K562 (cell line): Measurements from ENCODE around the gene PI4KA. TPM values are rescaled to one million over a fixed set of nuclear protein-coding genes. Genes with fewer than 3 reads are reported as not detected.
A peak's percentile ranks its signal among the peaks of the same experiment; 100 is the strongest.

ENCODE experiments used
- ATF7 ChIP-seq: fragments of 450-650 bp; IDR thresholded peaks from 2 replicates; pipeline ENCODE4 v1.7.1; 2014; ENCODE audit warnings: mild to moderate bottlenecking, moderate library complexity
- E2F5 ChIP-seq: sonication (generic); formaldehyde crosslinking; IDR thresholded peaks from 2 replicates; pipeline ENCODE4 v1.8.0; 2022; ENCODE audit warnings: mild to moderate bottlenecking, missing genetic modification reagents
- ELK1 ChIP-seq: sonication (generic); formaldehyde crosslinking; IDR thresholded peaks from 2 replicates; pipeline ENCODE4 v1.8.1; 2022; ENCODE audit warnings: missing genetic modification reagents
- FOXA3 ChIP-seq, 2 experiments: fragments of 450-650 bp in 1 of 2; sonication (generic) in 1 of 2; formaldehyde crosslinking; IDR thresholded peaks in 1 of 2; conservative IDR thresholded peaks in 1 of 2; 2 replicates each; pipeline versions ENCODE4 v1.4.0 to v1.8.0; 2020 to 2022; ENCODE audit warnings: mild to moderate bottlenecking in 2 of 2, missing genetic modification reagents in 1 of 2
- MED1 ChIP-seq: sonication (generic); formaldehyde crosslinking; IDR thresholded peaks from 2 replicates; pipeline ENCODE4 v1.8.1; 2023; ENCODE audit warnings: missing genetic modification reagents, borderline replicate concordance
- MYNN ChIP-seq, 2 experiments: sonication (generic); formaldehyde crosslinking in 1 of 2; IDR thresholded peaks; 2 replicates each; pipeline versions ENCODE4 v1.5.0 to v1.6.1; 2016 to 2020; ENCODE audit warnings: antibody characterized with exemption in 1 of 2, missing genetic modification reagents in 1 of 2
- NFIX ChIP-seq: fragments of 250-450 bp; sonication (Bioruptor Pico); IDR thresholded peaks from 2 replicates; pipeline ENCODE4 v1.4.0; 2020; ENCODE audit warnings: low read depth, mild to moderate bottlenecking, moderate library complexity
- NONO ChIP-seq, 2 experiments: fragments of 200-400 bp in 1 of 2; fragments of 450-650 bp in 1 of 2; formaldehyde crosslinking in 1 of 2; IDR thresholded peaks; 2 replicates each; pipeline ENCODE4 v1.6.1; 2017; ENCODE audit warnings: low read depth in 2 of 2, mild to moderate bottlenecking in 2 of 2, moderate library complexity in 2 of 2, low read length in 1 of 2
- NR2C2 ChIP-seq, 2 experiments: fragments of 200-800 bp in 1 of 2; sonication (Bioruptor generic) in 1 of 2; sonication (generic) in 1 of 2; formaldehyde crosslinking in 1 of 2; IDR thresholded peaks; 2 replicates each; pipeline versions ENCODE4 v1.6.1 to v1.8.0; 2016 to 2022; ENCODE audit warnings: mild to moderate bottlenecking in 1 of 2, missing compliant biosample characterization in 1 of 2, missing genetic modification characterization in 1 of 2, missing genetic modification reagents in 1 of 2
- POLR2G ChIP-seq: fragments of 200-400 bp; formaldehyde crosslinking; IDR thresholded peaks from 2 replicates; pipeline ENCODE4 v1.6.1; 2017; ENCODE audit warnings: low read depth, mild to moderate bottlenecking, antibody characterized with exemption, low read length, moderate library complexity
- WHSC1 ChIP-seq: IDR thresholded peaks from one replicate; pipeline ENCODE4 v1.6.1; 2012; ENCODE audit warnings: low read length, control low read depth, inconsistent platforms
- ZC3H4 ChIP-seq: sonication (generic); formaldehyde crosslinking; IDR thresholded peaks from 2 replicates; pipeline ENCODE4 v1.9.0; 2021; ENCODE audit warnings: missing genetic modification reagents, borderline replicate concordance
- ZNF12 ChIP-seq: sonication (generic); formaldehyde crosslinking; IDR thresholded peaks from 2 replicates; pipeline ENCODE4 v1.4.0; 2020; ENCODE audit warnings: mild to moderate bottlenecking, missing genetic modification reagents
- ZNF143 ChIP-seq: sonication (generic); formaldehyde crosslinking; IDR thresholded peaks from 2 replicates; pipeline ENCODE4 v1.9.0; 2022; ENCODE audit warnings: mild to moderate bottlenecking, missing genetic modification reagents
- ZNF282 ChIP-seq: sonication (generic); formaldehyde crosslinking; IDR thresholded peaks from 2 replicates; pipeline ENCODE4 v1.8.1; 2023; ENCODE audit warnings: missing genetic modification reagents
- polyA plus RNA-seq, 8 experiments: library from polyadenylated mRNA; depleted of rRNA in 4 of 8; stranded (reverse) in 5 of 8; unstranded in 3 of 8; fragments of >200 nt; fragmentation: Nextera tagmentation in 2 of 8; fragmentation: Illumina TruSeq in 1 of 8; extraction: Ambion mirVana in 2 of 8; extraction: Trizol in 1 of 8; gene quantifications; 2 replicates each; pipeline versions ENCODE4 v1.2.1 to v1.2.3, GENCODE V29; 2011 to 2014; ENCODE audit warnings: inconsistent platforms in 1 of 8, missing spikeins in 1 of 8
- total RNA-seq, 7 experiments: library from RNA; depleted of rRNA in 6 of 7; stranded (reverse); fragments of >200 nt in 6 of 7; fragmentation: Illumina TruSeq in 2 of 7; extraction: Trizol in 2 of 7; gene quantifications; 2 replicates each; pipeline versions ENCODE4 v1.2.1 to v1.2.3, GENCODE V29; 2011 to 2021; ENCODE audit warnings: low replicate concordance in 1 of 7

The PI4KA gene
- total and polyA plus RNA-seq, 9 of the 15 experiments (the other 6 are each of a cell fraction or from before 2014, with no cell fraction given) = 7.3 to 187 (median 84.7) TPM

- TF ChIP-seq MYNN (IDR thresholded peaks at IDR 0.05) (no peak), MYNN (CRISPR knock-in tag; IDR thresholded peaks at IDR 0.05) (0 out of 2 replicates have a peak, but pooled peaks have one; percentile 30), ZC3H4 (0 out of 2 replicates have a peak, but pooled peaks have one; percentile 17), FOXA3 (CRISPR knock-in tag; conservative IDR thresholded peaks at IDR 0.05 in 1 of 2, IDR thresholded peaks at IDR 0.05 in 1 of 2) (0 out of 4 replicates have a peak, but pooled peaks of 1 of the 2 experiments have one; percentile 12), ATF7 (no peak), POLR2G (0 out of 2 replicates have a peak, but pooled peaks have one; percentile 37), NR2C2 (CRISPR knock-in tag; IDR thresholded peaks at IDR 0.05) (peak; percentile 79; the same call in 1 of the 2 replicates), NR2C2 (tag; IDR thresholded peaks at IDR 0.05) (no peak), NONO (IDR thresholded peaks at IDR 0.05; ENCODE audit: low read depth in 2 of 2, low read length in 1 of 2) (no peak), ZNF12 (CRISPR knock-in tag) (peak; percentile 62; the same call in 1 of the 2 replicates), ZNF143 (CRISPR knock-in tag) (peak; percentile 52; the same call in 1 of the 2 replicates), WHSC1 (peak; percentile 30), ELK1 (0 out of 2 replicates have a peak, but pooled peaks have one; percentile 72), NFIX (no peak), E2F5 (CRISPR knock-in tag) (peak; percentile 35; the same call in 1 of the 2 replicates), MED1 (no peak), ZNF282 (CRISPR knock-in tag) (peak; percentile 89; the same call in 1 of the 2 replicates)
Observed at GRCh38 chr22:20833225-20833665, 25.4 kb downstream of the PI4KA start (continued).
